SKM-1 (cell line): Measurements from ENCODE around the gene COX4I1.

ENCODE experiments used
- DNase-seq: peaks from one replicate; lab custom pipeline; 2025; ENCODE audit not compliant: unreplicated experiment; lab: John Stamatoyannopoulos, UW

COX4I1 gene

GRCh38 chr16:85799497-85800320 lies at the start of gene COX4I1, which contains the start of gene EMC8:
Gene COX4I1, plus strand, starts transcription at chr16:85799695. Its CDS starts 1,511 bp downstream, at chr16:85801206.
Gene EMC8, minus strand, starts transcription at chr16:85799544. Its CDS starts 249 bp downstream, at chr16:85799295.
- peak; percentile 78 for DNase-seq

GRCh38 chr16:85749771-85750145 lies 49.7 kb upstream of the COX4I1 start:
- DNase-seq, result no peak

GRCh38 chr16:85750146-85750826 lies 49.2 kb upstream of the COX4I1 start:
- no peak for DNase-seq

- no peak for DNase-seq
Observed at GRCh38 chr16:85750827-85751697, 48.4 kb upstream of the COX4I1 start, which contains the start of gene C16orf74. Gene C16orf74, minus strand, starts transcription at chr16:85751096. Its CDS starts 15,879 bp downstream, at chr16:85735217.

GRCh38 chr16:85751698-85752501 lies 47.6 kb upstream of the COX4I1 start:
- DNase-seq, result no peak

- no peak for DNase-seq
Observed at GRCh38 chr16:85752511-85753420, 46.7 kb upstream of the COX4I1 start.

- DNase-seq, result no peak
Observed at GRCh38 chr16:85753559-85753958, 45.9 kb upstream of the COX4I1 start.

GRCh38 chr16:85753976-85754375 lies 45.5 kb upstream of the COX4I1 start:
- DNase-seq, result no peak

- DNase-seq, result no peak
Observed at GRCh38 chr16:85754413-85754812, 45.1 kb upstream of the COX4I1 start.

- no peak for DNase-seq
Observed at GRCh38 chr16:85755929-85756768, 43.3 kb upstream of the COX4I1 start.

- no peak for DNase-seq
Observed at GRCh38 chr16:85757341-85757822, 42.1 kb upstream of the COX4I1 start.

- peak; percentile 89 for DNase-seq
Observed at GRCh38 chr16:85759136-85759535, 40.4 kb upstream of the COX4I1 start.

GRCh38 chr16:85759631-85760419 lies 39.7 kb upstream of the COX4I1 start:
- DNase-seq, result no peak

- peak; percentile 66 for DNase-seq
Observed at GRCh38 chr16:85761861-85762260, 37.6 kb upstream of the COX4I1 start.

- no peak for DNase-seq
Observed at GRCh38 chr16:85762970-85763369, 36.5 kb upstream of the COX4I1 start.

- no peak for DNase-seq
Observed at GRCh38 chr16:85763616-85764015, 35.9 kb upstream of the COX4I1 start.

- no peak for DNase-seq
Observed at GRCh38 chr16:85765211-85765610, 34.3 kb upstream of the COX4I1 start.
